Lower lobe of right lung (tissue), 2 donors: Measurements from ENCODE around the gene SMURF1. TPM values are rescaled to one million over a fixed set of nuclear protein-coding genes. Genes with fewer than 3 reads are reported as not detected.

ENCODE experiments used
- ATAC-seq, 2 donors: fragments of 200-7000 bp; cut with Tn5 transposase; one replicate each; pipeline ENCODE4 v1.9.1; 2020 to 2022; ENCODE audit warnings: mild to moderate bottlenecking in 2 of 2, moderate library complexity in 2 of 2
- DNase-seq: peaks from one replicate; pipeline ENCODE4 v3.0.0-alpha.2; 2020
- H3K27ac ChIP-seq: fragments of 200-600 bp; one replicate; pipeline ENCODE4 v1.8.0; 2022
- H3K27me3 ChIP-seq: fragments of 200-600 bp; one replicate; pipeline ENCODE4 v1.8.0; 2022; ENCODE audit warnings: low read depth
- H3K36me3 ChIP-seq: fragments of 200-600 bp; one replicate; pipeline ENCODE4 v1.8.0; 2022; ENCODE audit warnings: mild to moderate bottlenecking
- H3K4me1 ChIP-seq: fragments of 200-600 bp; one replicate; pipeline ENCODE4 v1.8.0; 2022
- H3K4me3 ChIP-seq: fragments of 200-600 bp; one replicate; pipeline ENCODE4 v1.8.0; 2022; ENCODE audit warnings: mild to moderate bottlenecking
- H3K9me3 ChIP-seq: fragments of 200-600 bp; one replicate; pipeline ENCODE4 v1.8.0; 2022
- CTCF ChIP-seq: fragments of 200-600 bp; IDR thresholded peaks from one replicate; pipeline ENCODE4 v1.8.0; 2022; ENCODE audit warnings: antibody characterized with exemption, mild to moderate bottlenecking
- intact Hi-C: fragments of 100-400 bp; cut with DNase I; formaldehyde crosslinking; loops from one replicate; pipeline ENCODE4 v1.11.0; 2022
- total RNA-seq: library from RNA; stranded (reverse); fragmentation: NEBNext Ultra II Directional; extraction: Animal tissue kit (Norgen Biotek cat#: 25700); gene quantifications from one replicate; pipeline ENCODE4 v1.2.1, GENCODE V29; 2021
- donor health status: DM: no; HTN: yes; CAD: no; lungs with severe emphysema.

The SMURF1 gene
- total RNA-seq, 1 donor from 2014 or later, result 32.0 TPM

- no peak for TF ChIP-seq CTCF
- no peaks in the 10 kb centered on the region for H3K27me3 ChIP-seq
- peak overlapping the region; percentile 80 for H3K27ac ChIP-seq
- intact Hi-C loops, result no loop called here
- peaks cover 92% of the 10 kb centered on the region for H3K4me1 ChIP-seq
- no peaks in the 10 kb centered on the region for H3K9me3 ChIP-seq
- no peak overlapping the region for H3K4me3 ChIP-seq
- H3K36me3 ChIP-seq, result no peaks in the 10 kb centered on the region
- ATAC-seq, result peak; percentile 1 to 8
- no peak for DNase-seq
Measured at GRCh38 chr7:99124236-99124635, 19.7 kb downstream of the SMURF1 start.

- DNase-seq (no peak), ATAC-seq (peak; percentile 4 to 47)
- intact Hi-C loops, result no loop called here
- TF ChIP-seq CTCF, result no peak
- peak overlapping the region; percentile 80 for H3K27ac ChIP-seq
- no peaks in the 10 kb centered on the region for H3K27me3 ChIP-seq
- H3K4me3 ChIP-seq, result no peak overlapping the region
- H3K9me3 ChIP-seq, result no peaks in the 10 kb centered on the region
- H3K36me3 ChIP-seq, result no peaks in the 10 kb centered on the region
- peaks cover 93% of the 10 kb centered on the region for H3K4me1 ChIP-seq
Measured at GRCh38 chr7:99123571-99124033, 20.3 kb downstream of the SMURF1 start.

GRCh38 chr7:99122762-99123161 is 21.1 kb downstream of the SMURF1 start:
- no peak for DNase-seq
- Histone ChIP-seq H3K9me3 (no peaks in the 10 kb centered on the region), H3K4me3 (no peak overlapping the region), H3K36me3 (no peaks in the 10 kb centered on the region), H3K27ac (peak overlapping the region; percentile 80), H3K4me1 (peaks cover 91% of the 10 kb centered on the region), H3K27me3 (no peaks in the 10 kb centered on the region)
- no peak for TF ChIP-seq CTCF
- intact Hi-C loops, result no loop called here
- ATAC-seq, result no peak

GRCh38 chr7:99121496-99122021 is 22.3 kb downstream of the SMURF1 start:
- H3K27me3 ChIP-seq, result no peaks in the 10 kb centered on the region
- ATAC-seq (no peak), DNase-seq (no peak)
- no peaks in the 10 kb centered on the region for H3K9me3 ChIP-seq
- peaks cover 79% of the 10 kb centered on the region for H3K4me1 ChIP-seq
- intact Hi-C loops, result no loop called here
- TF ChIP-seq CTCF, result no peak
- H3K27ac ChIP-seq, result peak overlapping the region; percentile 31
- no peak overlapping the region for H3K4me3 ChIP-seq
- no peaks in the 10 kb centered on the region for H3K36me3 ChIP-seq

- Histone ChIP-seq H3K4me1 (peaks cover 74% of the 10 kb centered on the region), H3K27me3 (no peaks in the 10 kb centered on the region), H3K4me3 (no peak overlapping the region), H3K36me3 (no peaks in the 10 kb centered on the region), H3K27ac (no peak overlapping the region), H3K9me3 (no peaks in the 10 kb centered on the region)
- TF ChIP-seq CTCF, result no peak
- DNase-seq, result no peak
- ATAC-seq, result no peak
- intact Hi-C loops, result no loop called here
Measured at GRCh38 chr7:99120916-99121315, 23.0 kb downstream of the SMURF1 start.
